Esophagus muscularis mucosa (tissue), 4 donors: ENCODE data around the gene GEMIN5. TPM values are rescaled to one million over a fixed set of nuclear protein-coding genes. Genes with fewer than 3 reads are reported as not detected.

Source experiments
- DNase-seq: peaks from one replicate; pipeline ENCODE4 v3.0.0-alpha.2; 2017; ENCODE audit errors: extremely low spot score
- H3K27ac ChIP-seq, 4 donors: fragments of 200-600 bp; sonication (generic); replicated peaks in 1 of 4; 1 replicate in 3 of 4; 2 replicates in 1 of 4; pipeline ENCODE4 v1.5.1; 2016 to 2019; ENCODE audit warnings: mild to moderate bottlenecking in 1 of 4
- H3K27me3 ChIP-seq, 4 donors: fragments of 200-600 bp; sonication (generic); one replicate each; pipeline versions ENCODE4 v1.5.1 to v1.6.0; 2016 to 2019
- H3K36me3 ChIP-seq, 4 donors: fragments of 200-600 bp; sonication (generic); one replicate each; pipeline ENCODE4 v1.5.1; 2016 to 2019
- H3K4me1 ChIP-seq, 4 donors: fragments of 200-600 bp; sonication (generic); one replicate each; pipeline ENCODE4 v1.5.1; 2016 to 2019
- H3K4me3 ChIP-seq, 4 donors: fragments of 200-600 bp; sonication (generic); 1 replicate in 2 of 4; 2 replicates in 2 of 4; pipeline ENCODE4 v1.5.1; 2016 to 2019; ENCODE audit warnings: mild to moderate bottlenecking in 4 of 4, moderate library complexity in 1 of 4
- H3K9me3 ChIP-seq, 4 donors: fragments of 200-600 bp; sonication (generic); 1 replicate in 3 of 4; 2 replicates in 1 of 4; pipeline ENCODE4 v1.5.1; 2016 to 2019
- EP300 ChIP-seq: sonication (generic); formaldehyde crosslinking; IDR thresholded peaks from one replicate; pipeline ENCODE4 v1.6.1; 2017; ENCODE audit warnings: antibody characterized with exemption
- POLR2A ChIP-seq: fragments of 450-650 bp; IDR thresholded peaks from one replicate; pipeline ENCODE4 v1.6.1; 2017; ENCODE audit warnings: antibody characterized with exemption, moderate library complexity, mild to moderate bottlenecking, low read depth
- POLR2AphosphoS5 ChIP-seq, 2 donors: sonication (generic); formaldehyde crosslinking; IDR thresholded peaks; one replicate each; pipeline ENCODE4 v1.6.1; 2017; ENCODE audit warnings: antibody characterized with exemption in 2 of 2
- WGBS: methylation state at CpG from one replicate; pipeline ENCODE4 v1.1.5; 2018; 5-methylcytosine and 5-hydroxymethylcytosine counted together
- intact Hi-C: fragments of 100-400 bp; cut with DNase I; formaldehyde crosslinking; loops from one replicate; pipeline ENCODE4 v1.15.1; 2023
- total RNA-seq, 4 donors: library from RNA; depleted of rRNA; stranded (reverse); fragments of >200 nt; gene quantifications; one replicate each; pipeline versions ENCODE4 v1.1.0 to v1.2.1, GENCODE V29; 2016
- TF ChIP-seq, protein P1 (sequence below), 3 experiments: fragments of 200-600 bp in 2 of 3; fragments of 450-650 bp in 1 of 3; sonication (generic) in 2 of 3; IDR thresholded peaks; one replicate each; pipeline ENCODE4 v1.5.1; 2017 to 2019; ENCODE audit warnings: antibody characterized with exemption in 3 of 3, mild to moderate bottlenecking in 2 of 3, moderate library complexity in 1 of 3

GEMIN5 gene
- total RNA-seq, 4 donors from 2014 or later, result 14.1 to 20.4 (median 17.3) TPM

DNA sequence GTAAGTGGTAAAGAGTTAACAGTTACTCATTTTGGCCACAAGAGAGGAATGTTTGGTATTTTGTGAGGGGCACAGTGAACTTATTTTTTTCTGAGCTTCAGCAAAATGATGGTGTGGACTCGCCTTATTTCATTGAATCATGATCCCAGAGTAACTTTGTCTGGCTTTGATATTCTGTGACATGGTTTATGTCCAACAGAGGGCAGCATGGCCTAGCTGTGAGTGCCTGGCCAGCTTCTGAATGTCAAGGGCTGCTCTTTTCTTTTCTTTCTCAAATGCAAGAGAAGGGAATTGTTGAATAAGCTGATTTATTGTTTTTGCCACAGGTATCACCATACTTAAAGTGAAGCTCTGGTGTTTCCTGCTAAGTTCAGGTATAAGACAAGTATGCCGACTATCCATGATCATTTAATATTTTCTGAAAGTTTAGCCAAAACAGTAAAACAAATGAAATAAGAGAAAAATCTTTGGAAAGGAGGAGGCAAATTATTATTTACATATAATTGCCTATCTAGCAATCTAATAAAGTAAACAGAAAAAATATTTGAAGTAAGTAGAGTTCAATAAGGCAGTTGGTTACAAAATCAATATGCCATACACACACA, 34.6 kb upstream of the GEMIN5 start:
- 78% methylated on average over 2 of the region's 2 CpGs for WGBS
- Histone ChIP-seq H3K27me3 (no peaks in the 10 kb centered on the region), H3K4me1 (no peaks in the 10 kb centered on the region), H3K27ac (no peak overlapping the region), H3K36me3 (peaks cover 0 to 38% (median 9%) of the 10 kb centered on the region in 4 donors), H3K4me3 (no peak overlapping the region), H3K9me3 (no peaks in the 10 kb centered on the region)
- no peak for TF ChIP-seq POLR2A
- TF ChIP-seq, protein P1, sequence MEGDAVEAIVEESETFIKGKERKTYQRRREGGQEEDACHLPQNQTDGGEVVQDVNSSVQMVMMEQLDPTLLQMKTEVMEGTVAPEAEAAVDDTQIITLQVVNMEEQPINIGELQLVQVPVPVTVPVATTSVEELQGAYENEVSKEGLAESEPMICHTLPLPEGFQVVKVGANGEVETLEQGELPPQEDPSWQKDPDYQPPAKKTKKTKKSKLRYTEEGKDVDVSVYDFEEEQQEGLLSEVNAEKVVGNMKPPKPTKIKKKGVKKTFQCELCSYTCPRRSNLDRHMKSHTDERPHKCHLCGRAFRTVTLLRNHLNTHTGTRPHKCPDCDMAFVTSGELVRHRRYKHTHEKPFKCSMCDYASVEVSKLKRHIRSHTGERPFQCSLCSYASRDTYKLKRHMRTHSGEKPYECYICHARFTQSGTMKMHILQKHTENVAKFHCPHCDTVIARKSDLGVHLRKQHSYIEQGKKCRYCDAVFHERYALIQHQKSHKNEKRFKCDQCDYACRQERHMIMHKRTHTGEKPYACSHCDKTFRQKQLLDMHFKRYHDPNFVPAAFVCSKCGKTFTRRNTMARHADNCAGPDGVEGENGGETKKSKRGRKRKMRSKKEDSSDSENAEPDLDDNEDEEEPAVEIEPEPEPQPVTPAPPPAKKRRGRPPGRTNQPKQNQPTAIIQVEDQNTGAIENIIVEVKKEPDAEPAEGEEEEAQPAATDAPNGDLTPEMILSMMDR (IDR thresholded peaks at IDR 0.05), result peak; percentile 31 to 59 (median 44)
- intact Hi-C loops, result no loop called here
- no peak for DNase-seq

DNA sequence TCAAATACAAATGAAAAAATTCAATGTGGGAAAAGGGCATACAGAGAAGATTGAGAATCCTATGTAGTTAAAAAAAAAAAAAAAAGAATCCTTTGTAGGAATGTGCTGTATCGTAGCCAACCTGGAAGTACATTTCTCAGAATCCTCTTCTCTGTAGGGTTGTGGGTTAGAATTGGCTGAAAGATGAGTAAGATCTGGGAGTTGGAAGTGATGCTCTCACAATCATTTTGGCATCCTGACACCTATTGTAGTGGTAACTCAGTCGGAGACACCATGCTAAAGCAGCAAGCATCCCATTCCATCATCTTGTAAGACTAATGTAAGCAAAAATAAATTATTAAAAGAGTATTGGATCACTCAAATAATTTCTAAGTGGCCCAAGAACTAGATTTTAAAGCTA, 33.5 kb upstream of the GEMIN5 start:
- intact Hi-C loops, result loop anchor here (2.0 kb wide), 1 partner anchor 175 kb away; no protein-coding TSS in a partner anchor
- no peak overlapping the region for H3K4me3 ChIP-seq
- TF ChIP-seq POLR2AphosphoS5 (IDR thresholded peaks at IDR 0.05) (no peak), POLR2A (no peak), EP300 (no peak)
- TF ChIP-seq, protein P1 (IDR thresholded peaks at IDR 0.05), result no peak
- no peaks in the 10 kb centered on the region for H3K27me3 ChIP-seq
- no peaks in the 10 kb centered on the region for H3K4me1 ChIP-seq
- H3K27ac ChIP-seq, result no peak overlapping the region
- H3K36me3 ChIP-seq, result peaks cover 0 to 49% (median 19%) of the 10 kb centered on the region in 4 donors
- WGBS, result 86% methylated on average over 2 of the region's 2 CpGs
- DNase-seq, result no peak
- H3K9me3 ChIP-seq, result no peaks in the 10 kb centered on the region

DNA sequence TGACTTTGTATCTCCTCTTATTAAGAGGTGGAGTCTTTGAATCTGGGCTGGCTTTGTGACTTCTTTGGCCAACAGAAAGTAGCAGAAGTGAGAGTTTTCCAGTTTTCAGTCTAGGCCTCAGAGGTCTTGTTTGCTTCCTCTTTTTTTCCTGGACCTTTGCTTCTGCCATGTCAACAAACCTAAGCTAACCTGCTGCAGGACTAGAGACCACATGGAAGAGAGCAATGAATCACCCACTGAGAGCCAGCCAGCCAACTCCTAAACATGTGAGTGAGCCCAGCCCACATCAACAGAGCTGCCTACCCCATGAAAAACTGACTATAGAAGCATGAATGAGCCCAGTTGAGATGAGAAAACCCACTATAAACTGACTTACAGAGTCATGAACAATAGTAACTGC, 32.7 kb upstream of the GEMIN5 start:
- Histone ChIP-seq H3K4me3 (no peak overlapping the region), H3K36me3 (peaks cover 0 to 49% (median 23%) of the 10 kb centered on the region in 4 donors), H3K9me3 (no peaks in the 10 kb centered on the region), H3K27ac (no peak overlapping the region), H3K27me3 (no peaks in the 10 kb centered on the region), H3K4me1 (no peaks in the 10 kb centered on the region)
- no peak for TF ChIP-seq POLR2AphosphoS5 (IDR thresholded peaks at IDR 0.05)
- intact Hi-C loops, result loop anchor here (2.0 kb wide), 1 partner anchor 176 kb away; no protein-coding TSS in a partner anchor
- no peak for DNase-seq

DNA sequence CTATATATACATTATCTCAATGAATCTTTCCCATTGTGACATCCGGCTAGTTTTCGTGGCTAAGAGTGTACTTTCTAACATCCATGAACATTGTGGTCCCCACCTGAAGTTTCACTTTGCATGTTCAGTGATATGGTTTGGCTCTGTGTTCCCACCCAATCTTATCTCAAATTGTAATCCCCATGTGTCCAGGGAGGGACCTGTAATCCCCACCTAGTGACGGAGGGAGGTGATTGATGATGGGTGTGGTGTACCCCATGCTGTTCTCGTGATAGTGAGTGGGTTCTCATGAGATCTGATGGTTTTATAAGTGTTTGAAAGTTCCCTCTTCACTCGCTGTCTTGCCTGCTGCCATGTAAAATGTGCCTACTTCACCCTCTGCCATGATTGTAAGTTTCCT, 30.9 kb upstream of the GEMIN5 start:
- Histone ChIP-seq H3K9me3 (no peaks in the 10 kb centered on the region), H3K27ac (no peak overlapping the region), H3K36me3 (peaks cover 0 to 50% (median 23%) of the 10 kb centered on the region in 4 donors), H3K4me3 (no peak overlapping the region), H3K4me1 (no peaks in the 10 kb centered on the region), H3K27me3 (no peaks in the 10 kb centered on the region)
- TF ChIP-seq POLR2AphosphoS5 (IDR thresholded peaks at IDR 0.05) (no peak), EP300 (no peak), POLR2A (no peak)
- TF ChIP-seq, protein P1 (IDR thresholded peaks at IDR 0.05), result no peak
- intact Hi-C loops, result no loop called here
- no peak for DNase-seq
- 95% methylated on average over 5 of the region's 5 CpGs for WGBS

DNA sequence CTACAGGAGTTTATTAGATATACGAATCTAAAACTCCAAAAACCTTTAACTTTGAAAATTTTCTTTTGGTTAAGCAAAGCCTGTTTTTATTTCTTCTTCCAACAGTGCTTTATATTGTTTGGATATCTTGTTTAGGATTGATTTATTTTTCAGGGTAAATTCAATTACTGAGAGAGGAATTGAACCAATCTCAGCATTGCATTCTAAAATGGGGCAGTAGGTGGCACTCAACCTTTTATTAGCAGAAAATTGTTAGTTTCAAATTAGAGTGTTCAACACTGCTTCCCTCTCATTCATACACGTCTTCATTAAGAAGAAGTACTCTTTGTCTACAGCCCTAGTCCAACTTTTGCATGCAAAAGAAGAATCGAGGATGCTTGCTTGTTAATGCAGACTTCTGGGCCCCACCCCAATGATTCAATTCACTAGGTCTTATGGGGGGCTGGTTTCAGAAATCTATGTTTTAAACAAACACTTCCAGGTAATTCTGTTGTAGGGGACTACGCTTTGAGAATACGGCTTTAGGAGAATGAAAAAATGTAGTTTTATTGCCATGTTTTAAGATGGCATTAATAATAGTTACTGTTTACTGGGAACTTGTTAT, 29.5 kb upstream of the GEMIN5 start:
- peaks cover 0 to 58% (median 26%) of the 10 kb centered on the region in 4 donors for H3K36me3 ChIP-seq
- WGBS, result 78% methylated on average over 5 of the region's 5 CpGs
- intact Hi-C loops, result no loop called here
- no peak for DNase-seq
- no peaks in the 10 kb centered on the region for H3K27me3 ChIP-seq
- no peaks in the 10 kb centered on the region for H3K4me1 ChIP-seq
- no peak overlapping the region for H3K27ac ChIP-seq
- no peak overlapping the region for H3K4me3 ChIP-seq
- no peak for TF ChIP-seq EP300
- TF ChIP-seq, protein P1 (IDR thresholded peaks at IDR 0.05), result peak in 2 of 3 experiments; percentile 27 to 45
- no peaks in the 10 kb centered on the region for H3K9me3 ChIP-seq
